ENCODE results near the gene TNIK.

DNA sequence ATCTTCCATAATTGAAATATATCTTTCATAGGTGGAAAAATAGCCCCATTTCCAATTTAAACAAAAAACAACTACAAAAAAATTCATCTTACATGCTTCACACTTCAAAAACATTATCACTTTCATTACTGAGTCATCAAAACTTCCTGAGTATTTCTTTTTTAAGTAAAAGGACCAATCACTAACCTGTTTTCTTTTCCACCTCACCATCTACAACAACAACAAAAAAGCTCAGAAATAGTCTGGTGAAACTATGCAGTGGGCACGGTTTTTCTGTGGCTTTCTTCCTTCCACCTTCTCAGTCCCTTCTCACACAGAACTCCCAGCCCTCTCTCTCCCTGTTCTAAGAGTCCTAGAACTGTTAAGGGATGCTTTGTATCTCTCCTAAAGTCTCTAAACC, 20.3 kb upstream of the TNIK start:
- no peak for TF ChIP-seq POLR2A (IDR thresholded peaks at IDR 0.05)
- no peak for TF ChIP-seq CTCF (IDR thresholded peaks at IDR 0.05)
- TF ChIP-seq EP300 (IDR thresholded peaks at IDR 0.05): no peak
- TF ChIP-seq POLR2AphosphoS5 (IDR thresholded peaks at IDR 0.05): no peak

Data from gastroesophageal sphincter (tissue), 3 donors.